Hematopoietic multipotent progenitor cell (in vitro differentiated cells): ENCODE data around the gene SPAG7. TPM values are rescaled to one million over a fixed set of nuclear protein-coding genes. Genes with fewer than 3 reads are reported as not detected.

Experiments used
- small RNA-seq: library from RNA; depleted of rRNA; stranded (forward); fragments of <200 nt; gene quantifications from one replicate; pipeline ENCODE3, GENCODE V24; 2012
- total RNA-seq: library from RNA; depleted of rRNA; stranded (reverse); fragments of >200 nt; gene quantifications from one replicate; pipeline ENCODE4 v1.2.3, GENCODE V29; 2012

Gene SPAG7
- total RNA-seq, 1 donor, result 31.2 TPM

Small RNAs within 50 kb of the gene (small RNA-seq; reads per million reads assigned to genes)
- gene MIR6864, result not detected
- not detected for gene MIR6865

Other genes starting within 250 kb of the SPAG7 start
- 12.9 TPM for gene MED11, start 236.4 kb downstream of the SPAG7 start, total RNA-seq
- gene ZMYND15, start 228.0 kb downstream of the SPAG7 start, total RNA-seq, result under 0.01 TPM
- gene CXCL16, start 227.9 kb downstream of the SPAG7 start, total RNA-seq, result 0.27 TPM
- not detected for gene TM4SF5, start 195.9 kb downstream of the SPAG7 start, total RNA-seq
- not detected for gene VMO1, start 181.5 kb downstream of the SPAG7 start, total RNA-seq
- gene GLTPD2, start 178.9 kb downstream of the SPAG7 start, total RNA-seq, result not detected
- gene PSMB6, start 171.7 kb downstream of the SPAG7 start, total RNA-seq, result 116 TPM
- gene PLD2, start 160.7 kb downstream of the SPAG7 start, total RNA-seq, result 5.9 TPM
- 21.0 TPM for gene MINK1, start 134.5 kb downstream of the SPAG7 start, total RNA-seq
- 18.3 TPM for gene C17orf107, start 68.3 kb downstream of the SPAG7 start, total RNA-seq
- 5.4 TPM for gene CHRNE, start 64.7 kb downstream of the SPAG7 start, total RNA-seq
- gene GP1BA, start 35.5 kb downstream of the SPAG7 start, total RNA-seq, result 2.2 TPM
- gene SLC25A11, start 27.8 kb downstream of the SPAG7 start, total RNA-seq, result 78.6 TPM
- gene RNF167, start 27.5 kb downstream of the SPAG7 start, total RNA-seq, result 27.5 TPM
- gene PFN1, start 19.3 kb downstream of the SPAG7 start, total RNA-seq, result 429 TPM
- 2.4 TPM for gene ENO3, start 16.7 kb downstream of the SPAG7 start, total RNA-seq
- gene CAMTA2, start 19.9 kb upstream of the SPAG7 start, total RNA-seq, result 6.2 TPM
- gene INCA1, start 29.7 kb upstream of the SPAG7 start, total RNA-seq, result not detected
- 1.1 TPM for gene KIF1C, start 30.1 kb upstream of the SPAG7 start, total RNA-seq
- not detected for gene SLC52A1, start 67.6 kb upstream of the SPAG7 start, total RNA-seq
- 1.3 TPM for gene ZFP3, start 110.7 kb upstream of the SPAG7 start, total RNA-seq
- gene ZNF232, start 144.1 kb upstream of the SPAG7 start, total RNA-seq, result 4.8 TPM
- gene USP6, start 148.2 kb upstream of the SPAG7 start, total RNA-seq, result 2.2 TPM
- gene ZNF594, start 224.1 kb upstream of the SPAG7 start, total RNA-seq, result 17.5 TPM